ENCODE measurements around the gene IPCEF1. TPM values are rescaled to one million over a fixed set of nuclear protein-coding genes. Genes with fewer than 3 reads are reported as not detected.
"Not testable (repeated sequence)": the region's sequence is repeated elsewhere in the genome, so short reads cannot be mapped to it uniquely, and the experiment has no call there.

IPCEF1 gene
- total RNA-seq, 4 donors from 2014 or later, result 34.4 to 86.4 (median 73.6) TPM

DNA sequence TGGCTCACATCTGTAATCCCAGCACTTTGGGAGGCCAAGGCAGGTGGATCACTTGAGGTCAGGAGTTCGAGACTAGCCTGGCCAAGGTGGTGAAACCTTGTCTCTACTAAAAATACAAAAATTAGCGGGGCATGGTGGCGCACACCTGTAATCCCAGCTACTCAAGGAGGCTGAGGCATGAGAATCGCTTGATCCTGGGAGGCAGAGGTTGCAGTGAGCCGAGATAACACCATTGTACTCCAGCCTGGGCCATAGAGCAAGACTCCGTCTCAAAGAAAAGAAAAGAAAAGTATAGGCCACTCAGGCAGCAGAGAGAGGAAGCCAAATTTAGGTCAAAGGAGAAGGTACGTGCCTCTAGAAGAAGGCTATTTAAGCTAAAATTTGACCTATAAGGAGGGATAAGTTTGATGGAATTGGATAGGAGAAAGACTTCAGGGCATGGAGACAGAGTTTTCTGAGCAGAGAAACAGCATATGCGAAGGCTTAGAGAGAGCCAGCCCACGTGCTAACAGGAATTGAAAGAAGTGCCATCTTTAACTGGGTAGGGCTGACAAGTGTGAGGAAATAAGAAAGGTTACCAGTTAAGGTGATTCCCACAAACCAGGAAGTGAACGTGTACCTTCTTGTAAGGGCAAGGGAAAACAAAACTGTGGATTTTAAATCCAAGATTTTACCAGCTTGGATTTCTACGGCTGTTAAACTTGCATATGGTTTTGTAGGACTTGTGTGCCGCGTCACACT is 113.8 kb downstream of the IPCEF1 start:
- Histone ChIP-seq H3K27ac (no peak overlapping the region), H3K4me1 (peaks cover 0 to 5% of the 10 kb centered on the region in 2 donors), H3K36me3 (peaks cover 0 to 10% of the 10 kb centered on the region in 2 donors), H3K27me3 (no peaks in the 10 kb centered on the region), H3K9me3 (no peaks in the 10 kb centered on the region), H3K4me3 (replicated peaks in 1 of 3) (no peak overlapping the region)
- no peak for DNase-seq
- TF ChIP-seq POLR2A (IDR thresholded peaks at IDR 0.05), result no peak
- TF ChIP-seq, protein P1, sequence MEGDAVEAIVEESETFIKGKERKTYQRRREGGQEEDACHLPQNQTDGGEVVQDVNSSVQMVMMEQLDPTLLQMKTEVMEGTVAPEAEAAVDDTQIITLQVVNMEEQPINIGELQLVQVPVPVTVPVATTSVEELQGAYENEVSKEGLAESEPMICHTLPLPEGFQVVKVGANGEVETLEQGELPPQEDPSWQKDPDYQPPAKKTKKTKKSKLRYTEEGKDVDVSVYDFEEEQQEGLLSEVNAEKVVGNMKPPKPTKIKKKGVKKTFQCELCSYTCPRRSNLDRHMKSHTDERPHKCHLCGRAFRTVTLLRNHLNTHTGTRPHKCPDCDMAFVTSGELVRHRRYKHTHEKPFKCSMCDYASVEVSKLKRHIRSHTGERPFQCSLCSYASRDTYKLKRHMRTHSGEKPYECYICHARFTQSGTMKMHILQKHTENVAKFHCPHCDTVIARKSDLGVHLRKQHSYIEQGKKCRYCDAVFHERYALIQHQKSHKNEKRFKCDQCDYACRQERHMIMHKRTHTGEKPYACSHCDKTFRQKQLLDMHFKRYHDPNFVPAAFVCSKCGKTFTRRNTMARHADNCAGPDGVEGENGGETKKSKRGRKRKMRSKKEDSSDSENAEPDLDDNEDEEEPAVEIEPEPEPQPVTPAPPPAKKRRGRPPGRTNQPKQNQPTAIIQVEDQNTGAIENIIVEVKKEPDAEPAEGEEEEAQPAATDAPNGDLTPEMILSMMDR (IDR thresholded peaks at IDR 0.05), result no peak
- intact Hi-C loops (cut with DNase I), result no loop called here
- 95 to 96% methylated on average over 13 of the region's 13 CpGs for WGBS, 2 donors

DNA sequence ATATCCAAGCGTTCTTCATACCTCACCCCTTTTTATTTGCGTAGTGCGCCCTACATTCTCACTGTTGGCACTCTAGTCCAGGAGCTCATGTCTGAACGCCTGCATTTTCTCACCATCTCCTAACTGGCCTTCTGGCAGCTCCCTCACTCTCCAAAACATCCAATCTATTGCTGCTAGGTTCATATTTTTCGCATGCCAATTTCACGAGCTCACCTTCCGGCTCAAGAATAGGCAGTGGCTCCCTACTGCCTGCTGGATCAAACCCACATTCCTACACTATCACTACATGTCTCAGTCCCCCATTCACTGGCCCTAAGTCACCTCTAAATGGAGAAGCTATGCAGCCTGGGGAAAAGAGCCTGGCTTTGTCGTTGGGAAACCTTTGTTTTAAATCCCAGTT is 115.0 kb downstream of the IPCEF1 start:
- no peak for TF ChIP-seq POLR2A (IDR thresholded peaks at IDR 0.05)
- TF ChIP-seq, protein P1 (IDR thresholded peaks at IDR 0.05), result no peak
- Histone ChIP-seq H3K27me3 (no peaks in the 10 kb centered on the region), H3K27ac (no peak overlapping the region), H3K4me3 (replicated peaks in 1 of 3) (no peak overlapping the region), H3K4me1 (peaks cover 0 to 5% of the 10 kb centered on the region in 2 donors), H3K36me3 (peaks cover 0 to 10% of the 10 kb centered on the region in 2 donors), H3K9me3 (no peaks in the 10 kb centered on the region)
- 92% methylated on average over 8 of the region's 8 CpGs for WGBS, 2 donors
- intact Hi-C loops (cut with DNase I), result no loop called here
- no peak for DNase-seq

DNA sequence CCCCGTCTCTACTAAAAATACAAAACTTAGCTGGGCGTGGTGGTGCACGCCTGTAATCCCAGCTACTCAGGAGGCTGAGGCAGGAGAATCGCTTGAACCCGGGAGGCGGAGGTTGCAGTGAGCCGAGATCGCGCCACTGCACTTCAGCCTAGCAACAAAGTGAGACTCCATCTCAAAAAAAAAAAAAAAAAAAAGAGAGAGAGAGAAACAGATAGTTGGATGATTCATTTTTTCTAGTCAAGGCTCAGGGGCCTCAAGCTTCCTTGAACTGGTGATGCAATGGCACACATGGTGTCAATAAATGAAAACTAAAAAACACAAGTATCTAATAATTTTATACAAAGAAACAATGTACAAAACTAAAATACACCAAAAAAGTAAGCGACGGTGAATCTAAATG is 115.5 kb downstream of the IPCEF1 start:
- H3K27me3 ChIP-seq; H3K9me3 ChIP-seq; H3K27ac ChIP-seq; H3K4me3 ChIP-seq (replicated peaks in 1 of 3); intact Hi-C loops (cut with DNase I); H3K36me3 ChIP-seq; DNase-seq; H3K4me1 ChIP-seq: not testable (repeated sequence)
- WGBS, 2 donors, result 92 to 97% methylated on average over 11 of the region's 11 CpGs

DNA sequence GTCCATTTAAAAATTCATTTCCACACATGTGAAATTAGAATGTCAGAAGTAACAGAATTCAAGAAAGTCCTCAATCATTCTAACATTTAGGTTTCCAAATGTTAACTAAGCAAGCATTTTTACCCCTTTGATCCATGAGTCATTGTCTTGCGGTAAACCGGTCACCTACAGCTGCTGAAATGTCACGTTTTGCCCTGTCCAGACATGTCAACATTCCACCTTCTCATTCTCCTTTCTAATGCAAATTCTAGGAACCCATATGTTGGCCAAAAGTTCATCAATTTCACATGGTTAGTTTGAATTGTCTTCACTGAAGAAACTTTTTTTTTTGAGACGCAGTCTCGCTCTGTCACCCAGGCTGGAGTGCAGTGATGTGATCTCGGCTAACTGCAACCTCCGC is 117.2 kb downstream of the IPCEF1 start:
- intact Hi-C loops (cut with DNase I), result no loop called here
- no peak for DNase-seq
- TF ChIP-seq POLR2A (IDR thresholded peaks at IDR 0.05), result no peak
- TF ChIP-seq, protein P1 (IDR thresholded peaks at IDR 0.05), result no peak
- H3K4me1 ChIP-seq, result peaks cover 0 to under 1% of the 10 kb centered on the region in 2 donors
- no peak overlapping the region for H3K4me3 ChIP-seq (replicated peaks in 1 of 3)
- WGBS, 2 donors, result 78 to 93% methylated on average over 7 of the region's 7 CpGs
- no peaks in the 10 kb centered on the region for H3K27me3 ChIP-seq
- no peak overlapping the region for H3K27ac ChIP-seq
- H3K36me3 ChIP-seq, result peaks cover 0 to 8% of the 10 kb centered on the region in 2 donors
- H3K9me3 ChIP-seq, result no peaks in the 10 kb centered on the region

DNA sequence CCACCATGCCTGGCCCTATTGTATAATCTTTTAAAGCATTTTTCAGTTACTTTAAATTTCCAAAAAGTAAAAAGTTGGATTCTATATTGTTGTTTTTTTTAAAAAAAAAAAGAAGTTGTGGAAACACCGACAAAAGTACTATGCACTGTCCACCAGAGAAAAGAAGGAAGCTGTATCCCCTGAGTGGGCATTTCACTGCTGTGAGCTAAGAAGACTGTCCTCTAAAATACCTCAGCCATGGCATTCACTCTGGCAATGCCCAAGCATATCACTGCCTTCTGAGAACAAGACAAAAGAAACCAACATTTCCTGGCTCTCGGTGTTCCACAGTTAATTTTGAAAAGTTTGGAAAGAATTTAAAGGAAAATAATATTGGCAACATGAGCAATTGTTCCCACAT is 117.8 kb downstream of the IPCEF1 start:
- peak in 1 of 2 donors; percentile 24 for DNase-seq
- Histone ChIP-seq H3K4me3 (replicated peaks in 1 of 3) (no peak overlapping the region), H3K9me3 (no peaks in the 10 kb centered on the region), H3K27ac (no peak overlapping the region), H3K4me1 (no peaks in the 10 kb centered on the region), H3K27me3 (no peaks in the 10 kb centered on the region), H3K36me3 (peaks cover 0 to 3% of the 10 kb centered on the region in 2 donors)
- TF ChIP-seq, protein P1 (IDR thresholded peaks at IDR 0.05), result no peak
- no peak for TF ChIP-seq POLR2A (IDR thresholded peaks at IDR 0.05)
- intact Hi-C loops (cut with DNase I), result no loop called here
- 58 to 75% methylated on average over 2 of the region's 2 CpGs for WGBS, 2 donors

Measured in thyroid gland (tissue), 4 donors.